Astrocyte (in vitro differentiated cells and primary cell): Measurements from ENCODE around the gene RNF43. TPM values are rescaled to one million over a fixed set of nuclear protein-coding genes. Genes with fewer than 3 reads are reported as not detected.
A peak's percentile ranks its signal among the peaks of the same experiment; 100 is the strongest.

Experiments
- DNase-seq: peaks from one replicate; pipeline ENCODE4 v3.0.0-alpha.2; 2010; ENCODE audit warnings: low read depth
- FAIRE-seq: peaks from 2 replicates; lab custom pipeline; 2011; peaks lifted over from hg19 to GRCh38; lab: Jason Lieb, UNC
- H2AFZ ChIP-seq: 2 replicates; pipeline ENCODE4 v1.6.0; 2012; ENCODE audit warnings: low read depth, low read length, inconsistent platforms
- H3K27ac ChIP-seq: 2 replicates; pipeline ENCODE4 v1.5.1; 2011; ENCODE audit warnings: low read depth, low read length, inconsistent platforms
- H3K27me3 ChIP-seq: 2 replicates; pipeline ENCODE4 v1.6.0; 2011; ENCODE audit warnings: low read length, inconsistent platforms; ENCODE audit not compliant: insufficient read depth
- H3K36me3 ChIP-seq: 2 replicates; pipeline ENCODE4 v1.5.1; 2011; ENCODE audit warnings: low read length, inconsistent platforms; ENCODE audit not compliant: insufficient read depth
- H3K4me1 ChIP-seq: 2 replicates; pipeline ENCODE4 v1.5.1; 2011; ENCODE audit warnings: low read length, inconsistent platforms; ENCODE audit not compliant: insufficient read depth
- H3K4me2 ChIP-seq: 2 replicates; pipeline ENCODE4 v1.6.0; 2012; ENCODE audit warnings: low read length, inconsistent platforms
- H3K4me3 ChIP-seq: 2 replicates; pipeline ENCODE4 v1.5.1; 2011; ENCODE audit warnings: low read depth, mild to moderate bottlenecking, low read length, inconsistent platforms; ENCODE audit not compliant: insufficient read depth
- H3K79me2 ChIP-seq: 2 replicates; pipeline ENCODE4 v1.6.0; 2012; ENCODE audit warnings: mild to moderate bottlenecking, low read length, inconsistent platforms; ENCODE audit not compliant: insufficient read depth
- H3K9ac ChIP-seq: 2 replicates; pipeline ENCODE4 v1.6.0; 2012; ENCODE audit warnings: mild to moderate bottlenecking, low read length, inconsistent platforms
- H3K9me3 ChIP-seq: 2 replicates; pipeline ENCODE4 v1.5.1; 2012; ENCODE audit warnings: low read depth, mild to moderate bottlenecking, low read length, inconsistent platforms; ENCODE audit not compliant: insufficient read depth
- H4K20me1 ChIP-seq: 2 replicates; pipeline ENCODE4 v1.6.0; 2012; ENCODE audit warnings: low read length, inconsistent platforms; ENCODE audit not compliant: insufficient read depth
- H3K27ac Mint-ChIP-seq: one replicate; pipeline ENCODE4 v1.8.0; 2021; ENCODE audit warnings: mild to moderate bottlenecking, mixed read lengths; ENCODE audit not compliant: unreplicated experiment
- H3K27me3 Mint-ChIP-seq: one replicate; pipeline ENCODE4 v1.8.0; 2021; ENCODE audit warnings: low read depth, mixed read lengths; ENCODE audit not compliant: unreplicated experiment
- H3K36me3 Mint-ChIP-seq: one replicate; pipeline ENCODE4 v1.8.0; 2021; ENCODE audit warnings: low read depth, mixed read lengths; ENCODE audit not compliant: unreplicated experiment
- H3K4me1 Mint-ChIP-seq: one replicate; pipeline ENCODE4 v1.8.0; 2021; ENCODE audit warnings: low read depth, mixed read lengths; ENCODE audit not compliant: unreplicated experiment
- H3K4me3 Mint-ChIP-seq: one replicate; pipeline ENCODE4 v1.8.0; 2021; ENCODE audit warnings: mild to moderate bottlenecking, moderate library complexity, mixed read lengths; ENCODE audit not compliant: unreplicated experiment
- H3K9me3 Mint-ChIP-seq: one replicate; pipeline ENCODE4 v1.8.0; 2021; ENCODE audit warnings: mild to moderate bottlenecking, mixed read lengths; ENCODE audit not compliant: unreplicated experiment
- CTCF ChIP-seq: IDR thresholded peaks from 2 replicates; pipeline ENCODE4 v1.5.1; 2011; ENCODE audit warnings: low read depth, mild to moderate bottlenecking, inconsistent platforms, low read length, moderate library complexity; ENCODE audit not compliant: insufficient read depth
- EZH2 ChIP-seq: IDR thresholded peaks from 2 replicates; pipeline ENCODE4 v1.6.1; 2012; ENCODE audit warnings: mild to moderate bottlenecking, low read length, inconsistent platforms; ENCODE audit not compliant: insufficient read depth
- total RNA-seq: library from RNA; stranded (reverse); gene quantifications from 2 replicates; pipeline ENCODE4 v1.2.1, GENCODE V29; 2021

RNF43 gene
- total RNA-seq, 1 donor from 2014 or later: 1.2 TPM

GRCh38 chr17:58412064-58412703 is 5.2 kb downstream of the RNF43 start:
- no peaks in the 10 kb centered on the region for H3K79me2 ChIP-seq
- no peak overlapping the region for H3K9ac ChIP-seq
- peaks cover 45% of the 10 kb centered on the region for H3K27me3 ChIP-seq
- Mint-ChIP-seq H3K9me3 (no peaks in the 10 kb centered on the region), H3K4me1 (peaks cover 9% of the 10 kb centered on the region), H3K36me3 (no peaks in the 10 kb centered on the region), H3K27ac (no peak overlapping the region), H3K27me3 (no peaks in the 10 kb centered on the region), H3K4me3 (no peak overlapping the region)
- H3K36me3 ChIP-seq: no peaks in the 10 kb centered on the region
- no peak overlapping the region for H3K4me2 ChIP-seq
- DNase-seq (no peak), FAIRE-seq (no peak)
- no peaks in the 10 kb centered on the region for H4K20me1 ChIP-seq
- no peak for TF ChIP-seq EZH2
- no peak for TF ChIP-seq CTCF
- no peak overlapping the region for H2AFZ ChIP-seq
- H3K9me3 ChIP-seq: no peaks in the 10 kb centered on the region
- H3K4me1 ChIP-seq: no peaks in the 10 kb centered on the region
- H3K27ac ChIP-seq: no peak overlapping the region
- no peak overlapping the region for H3K4me3 ChIP-seq

- Histone ChIP-seq H3K36me3 (no peaks in the 10 kb centered on the region), H3K9me3 (no peaks in the 10 kb centered on the region), H3K27ac (no peak overlapping the region), H4K20me1 (no peaks in the 10 kb centered on the region), H2AFZ (no peak overlapping the region), H3K4me2 (no peak overlapping the region), H3K79me2 (no peaks in the 10 kb centered on the region), H3K9ac (no peak overlapping the region), H3K27me3 (peaks cover 40% of the 10 kb centered on the region), H3K4me1 (no peaks in the 10 kb centered on the region), H3K4me3 (no peak overlapping the region)
- H3K27me3 Mint-ChIP-seq: no peaks in the 10 kb centered on the region
- no peak for TF ChIP-seq CTCF
- TF ChIP-seq EZH2: no peak
- FAIRE-seq (no peak), DNase-seq (no peak)
- H3K36me3 Mint-ChIP-seq: no peaks in the 10 kb centered on the region
- no peaks in the 10 kb centered on the region for H3K9me3 Mint-ChIP-seq
- H3K4me3 Mint-ChIP-seq: peak overlapping the region; percentile 29
- peaks cover 7% of the 10 kb centered on the region for H3K4me1 Mint-ChIP-seq
- H3K27ac Mint-ChIP-seq: no peak overlapping the region
Observed at GRCh38 chr17:58411408-58411894, 5.9 kb downstream of the RNF43 start.

GRCh38 chr17:58410714-58411407 is 6.5 kb downstream of the RNF43 start:
- H3K9ac ChIP-seq: no peak overlapping the region
- H3K27me3 ChIP-seq: peaks cover 40% of the 10 kb centered on the region
- H3K36me3 ChIP-seq: no peaks in the 10 kb centered on the region
- no peak for DNase-seq
- no peaks in the 10 kb centered on the region for H3K36me3 Mint-ChIP-seq
- no peak for FAIRE-seq
- H3K27ac Mint-ChIP-seq: no peak overlapping the region
- no peak overlapping the region for H3K27ac ChIP-seq
- H3K9me3 ChIP-seq: no peaks in the 10 kb centered on the region
- H2AFZ ChIP-seq: no peak overlapping the region
- no peaks in the 10 kb centered on the region for H3K9me3 Mint-ChIP-seq
- TF ChIP-seq CTCF (no peak), EZH2 (no peak)
- no peak overlapping the region for H3K4me2 ChIP-seq
- H3K4me1 Mint-ChIP-seq: peaks cover 7% of the 10 kb centered on the region
- no peaks in the 10 kb centered on the region for H3K79me2 ChIP-seq
- H3K4me1 ChIP-seq: no peaks in the 10 kb centered on the region
- no peak overlapping the region for H3K4me3 ChIP-seq
- no peak overlapping the region for H3K4me3 Mint-ChIP-seq
- no peaks in the 10 kb centered on the region for H4K20me1 ChIP-seq
- no peaks in the 10 kb centered on the region for H3K27me3 Mint-ChIP-seq
